Hematopoietic multipotent progenitor cell (in vitro differentiated cells): ENCODE results near the gene MRPL41. TPM values are rescaled to one million over a fixed set of nuclear protein-coding genes. Genes with fewer than 3 reads are reported as not detected.
A peak's percentile ranks its signal among the peaks of the same experiment; 100 is the strongest.
"Not testable (repeated sequence)": the region's sequence is repeated elsewhere in the genome, so short reads cannot be mapped to it uniquely, and the experiment has no call there.

Source experiments
- DNase-seq, 3 donors: peaks; one replicate each; pipeline ENCODE4 v3.0.0-alpha.2; 2011 to 2015; ENCODE audit warnings: low read depth in 2 of 3, low spot score in 2 of 3
- total RNA-seq: library from RNA; depleted of rRNA; stranded (reverse); fragments of >200 nt; gene quantifications from one replicate; pipeline ENCODE4 v1.2.3, GENCODE V29; 2012

Gene MRPL41
- total RNA-seq, 1 donor: 18.3 TPM

DNA sequence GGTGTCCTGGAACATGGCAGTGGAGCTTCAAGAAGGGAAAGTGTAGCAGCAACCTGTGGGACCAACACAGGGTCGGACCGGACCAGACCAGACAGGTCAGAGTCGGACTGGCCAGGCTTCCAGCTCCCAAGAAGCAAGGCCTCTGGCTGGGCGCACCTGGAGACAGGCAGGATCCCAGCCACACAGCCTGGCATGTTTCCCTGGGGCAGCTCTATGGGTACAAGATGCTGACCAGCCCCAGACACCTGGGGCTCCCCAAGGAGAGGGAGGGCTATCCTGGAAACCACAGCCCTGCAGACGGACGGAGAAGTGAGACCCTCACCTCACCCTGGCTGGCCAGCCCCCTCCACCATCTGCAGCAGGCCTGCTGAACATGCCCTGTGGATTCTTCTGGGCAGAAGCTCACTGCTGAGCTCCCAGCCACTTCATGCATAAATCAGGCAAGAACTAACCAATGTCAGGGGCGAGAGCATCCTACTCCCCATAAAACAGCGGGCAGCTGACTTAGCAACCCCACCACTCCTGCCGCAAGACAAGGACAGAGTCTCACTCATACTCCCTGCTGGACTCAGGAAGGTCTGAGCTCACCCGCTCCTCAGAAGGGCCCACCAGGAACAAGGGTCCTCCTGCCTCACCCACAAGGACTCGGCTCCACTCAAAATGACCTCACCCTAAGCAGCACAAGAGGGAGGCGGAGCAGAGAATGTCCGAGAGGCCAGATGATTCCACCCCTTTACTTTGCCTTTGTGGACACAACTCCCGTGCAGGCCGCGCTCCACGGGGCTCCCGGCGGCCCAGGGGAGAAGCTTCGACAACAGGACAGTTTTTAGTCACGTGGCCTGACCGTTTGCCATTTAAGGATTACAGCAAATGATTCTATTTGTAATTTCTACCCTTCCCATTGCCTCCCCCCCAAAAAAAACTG, 29.9 kb downstream of the MRPL41 start:
- DNase-seq: no peak

- peak in 1 of 3 donors; percentile 67 for DNase-seq
Observed at GRCh38 chr9:137582286-137582860, 30.7 kb downstream of the MRPL41 start.

- DNase-seq: no peak
Observed at GRCh38 chr9:137583347-137583746, 31.7 kb downstream of the MRPL41 start.

- no peak for DNase-seq
Observed at GRCh38 chr9:137583957-137584356, 32.3 kb downstream of the MRPL41 start.

DNA sequence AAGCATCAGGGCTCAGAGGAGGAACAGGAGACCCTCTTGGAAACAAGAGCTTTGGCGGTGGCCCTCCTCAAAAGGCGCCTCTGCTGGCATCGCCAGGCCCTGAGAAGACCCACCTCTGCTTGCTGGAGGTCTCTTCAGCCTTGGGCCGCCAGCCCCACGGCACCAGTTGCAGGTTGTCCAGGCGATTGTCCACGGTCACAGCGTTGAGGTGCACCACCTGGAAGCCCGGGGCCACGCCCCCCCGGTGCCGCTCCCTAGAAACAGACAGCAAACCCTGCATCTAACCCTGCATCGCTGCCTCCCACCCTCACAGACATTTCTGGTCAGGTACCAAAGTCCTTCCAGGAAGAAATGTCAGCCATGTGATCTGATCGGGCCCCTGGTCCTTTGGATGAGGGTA, 35.2 kb downstream of the MRPL41 start:
- DNase-seq: no peak

DNA sequence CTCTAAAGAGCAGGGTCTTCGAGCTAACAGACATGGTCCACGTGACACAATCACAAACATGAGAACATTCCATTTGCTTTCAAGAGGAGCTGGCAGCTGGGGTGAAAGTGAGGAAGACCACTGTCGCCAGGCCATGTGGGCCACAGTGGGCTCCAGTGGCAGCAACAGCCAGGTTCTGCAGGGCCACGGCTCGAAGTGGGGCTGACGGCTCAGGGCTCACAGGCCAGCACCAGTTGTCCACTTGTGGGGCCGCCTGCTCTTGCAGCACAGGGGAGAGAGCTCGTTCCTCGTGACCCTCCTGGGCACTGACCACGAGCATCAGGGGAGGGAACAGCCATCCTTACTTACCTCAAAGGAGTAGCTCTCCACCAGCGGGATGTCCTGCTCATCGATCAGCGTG, 36.6 kb downstream of the MRPL41 start:
- no peak for DNase-seq

DNA sequence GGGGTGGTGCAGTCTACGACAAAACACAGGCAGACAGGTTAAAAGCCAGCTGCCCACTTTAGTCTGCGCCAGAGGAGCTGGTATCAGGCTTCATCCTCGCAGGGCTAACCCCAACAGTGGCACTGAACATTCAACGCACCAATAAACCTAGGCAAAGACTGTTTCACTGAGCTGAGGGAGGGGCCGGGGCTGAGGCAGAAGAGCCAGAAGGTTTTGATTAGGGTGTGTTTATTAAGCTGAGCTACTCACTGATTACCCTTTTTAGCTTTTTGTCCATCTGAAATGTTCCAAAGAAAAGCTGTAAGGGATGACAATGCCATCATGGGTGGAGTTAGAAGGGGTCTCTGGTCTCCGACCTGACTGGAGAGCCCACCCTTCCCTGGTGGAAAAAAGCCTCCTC, 37.2 kb downstream of the MRPL41 start:
- no peak for DNase-seq

DNA sequence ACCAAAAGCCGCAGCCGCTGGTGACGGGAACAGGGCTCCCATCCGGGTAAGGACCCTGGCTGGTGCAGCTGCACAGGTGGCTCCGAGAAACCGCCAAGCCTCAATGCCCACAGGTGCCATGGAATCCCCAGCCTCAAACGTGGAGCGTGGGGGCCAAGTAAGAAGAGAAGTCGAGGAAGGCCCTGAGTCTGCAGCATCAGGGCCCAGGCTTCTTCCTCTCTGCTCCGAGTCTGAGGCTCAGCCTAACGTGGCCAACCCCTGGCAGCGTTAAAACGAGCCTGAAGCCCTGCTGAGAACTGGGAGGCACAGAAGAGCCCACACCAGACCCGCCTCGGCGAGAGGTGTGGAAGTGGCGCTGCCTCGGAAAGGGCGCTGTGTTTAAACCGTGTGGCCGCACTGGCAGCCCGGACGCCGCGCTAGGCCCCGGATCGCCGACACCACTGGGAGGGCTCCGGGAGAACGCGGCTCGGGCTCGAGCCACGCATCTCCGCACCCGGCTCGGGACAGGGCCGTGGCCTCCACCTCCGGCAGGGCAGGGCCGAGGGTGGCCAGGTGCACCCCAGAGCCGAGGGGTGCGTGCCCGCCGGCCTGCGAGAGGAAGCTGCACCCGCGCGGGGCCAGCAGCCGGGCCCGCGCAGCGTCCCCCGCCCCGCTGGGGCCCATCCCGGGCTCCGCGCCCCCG, 37.9 kb downstream of the MRPL41 start:
- no peak for DNase-seq

DNA sequence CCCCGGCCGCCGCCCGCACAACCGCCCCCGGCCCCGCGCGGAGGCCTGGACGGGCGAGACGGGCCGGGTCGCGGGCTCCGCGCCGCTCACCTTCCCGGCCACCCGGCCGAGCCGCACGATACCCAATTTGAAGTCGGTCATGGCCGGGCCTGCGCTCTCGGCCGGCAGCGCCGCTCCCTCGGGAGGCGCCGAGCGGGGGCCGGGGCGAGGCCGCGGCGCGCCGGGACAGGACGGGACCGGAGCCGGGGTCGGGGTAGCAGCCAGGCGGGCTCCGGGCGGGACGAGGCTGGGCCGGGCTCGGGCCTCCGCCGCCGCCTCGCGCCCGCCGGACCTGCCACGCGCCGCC, 38.4 kb downstream of the MRPL41 start:
- DNase-seq: no peak

DNA sequence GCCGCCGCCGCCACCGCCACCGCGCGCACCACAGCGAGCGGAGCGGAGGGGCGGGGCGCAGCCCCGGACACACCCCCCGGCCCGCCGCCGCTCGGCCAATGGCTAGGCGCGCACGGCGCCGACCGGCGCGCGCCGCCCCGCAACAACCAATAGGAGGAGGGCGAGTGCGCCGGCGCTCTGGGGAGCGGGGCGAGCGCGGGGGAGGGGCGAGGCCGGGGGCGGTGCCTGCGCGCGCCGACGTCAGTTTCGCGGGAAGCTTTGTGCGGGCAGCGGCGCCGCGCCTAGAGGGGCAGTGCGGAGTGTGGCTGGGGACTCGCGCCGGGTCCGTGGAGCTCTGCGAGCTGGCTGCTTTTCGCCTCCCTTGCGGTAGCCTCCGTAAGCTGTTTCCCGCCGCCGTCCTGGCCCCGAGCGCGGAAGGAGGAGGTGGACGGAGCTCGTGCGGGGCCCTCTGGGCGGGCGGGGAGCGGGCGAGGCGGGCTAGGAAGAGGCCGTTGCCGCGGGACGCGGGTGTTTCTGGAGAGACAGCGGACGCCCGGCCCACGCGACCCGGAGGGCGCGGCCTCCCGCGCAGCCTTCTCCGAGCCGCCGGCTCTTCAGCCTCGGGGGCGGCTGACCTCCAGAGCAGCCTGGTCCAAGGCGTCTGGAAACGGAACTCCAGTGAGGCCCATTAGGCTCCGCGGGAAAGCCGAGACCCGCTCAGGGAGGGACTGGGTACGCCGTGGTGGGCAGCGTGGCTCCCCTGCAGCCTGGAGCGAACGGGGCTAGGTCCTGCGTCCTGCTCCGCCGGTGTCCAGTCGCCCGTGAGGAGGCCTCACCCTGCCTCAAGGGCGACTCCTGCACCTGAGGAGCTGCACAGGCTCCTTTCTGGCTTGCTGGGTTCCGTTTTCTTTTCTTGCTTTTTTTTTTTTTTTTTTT, 39.0 kb downstream of the MRPL41 start, which contains the start of gene ZMYND19:
Gene ZMYND19, minus strand, starts transcription at position 44 of the 915 bp plus-strand sequence. CDS start 249 bp downstream, outside the sequence.
- peak; percentile 83 to 92 (median 89) for DNase-seq

GRCh38 chr9:137592767-137593166, 41.1 kb downstream of the MRPL41 start:
- DNase-seq: no peak

DNA sequence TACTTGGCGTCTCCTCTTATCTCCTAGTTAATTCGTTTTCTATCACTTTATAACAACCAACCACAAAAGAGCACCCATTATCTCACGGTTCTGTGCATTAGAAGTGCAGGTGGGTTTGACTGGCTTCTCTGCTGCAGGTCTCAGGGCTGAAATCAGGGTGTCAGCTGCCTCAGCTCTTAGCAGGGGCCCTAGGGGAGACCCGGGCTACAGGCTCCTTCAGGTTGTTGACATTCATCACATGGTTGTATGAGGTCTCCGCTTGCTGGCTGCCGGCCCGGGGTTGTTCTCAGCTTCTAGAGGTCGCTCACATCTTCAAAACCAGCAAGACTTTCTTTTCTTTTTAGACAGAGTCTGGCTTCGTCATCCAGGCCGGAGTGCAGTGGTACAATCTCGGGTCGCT, 41.5 kb downstream of the MRPL41 start:
- no peak for DNase-seq

GRCh38 chr9:137596577-137596976, 44.9 kb downstream of the MRPL41 start:
- DNase-seq: not testable (repeated sequence)

GRCh38 chr9:137598943-137599342, 47.3 kb downstream of the MRPL41 start:
- DNase-seq: no peak

Other genes starting within 250 kb of the MRPL41 start
- gene NRARP, start 249.6 kb upstream of the MRPL41 start, total RNA-seq: 5.1 TPM
- 28.3 TPM for gene EXD3, start 128.7 kb upstream of the MRPL41 start, total RNA-seq
- 4.6 TPM for gene NOXA1, start 128.5 kb upstream of the MRPL41 start, total RNA-seq
- gene ENTPD8, start 110.5 kb upstream of the MRPL41 start, total RNA-seq: 0.27 TPM
- 26.4 TPM for gene NSMF, start 92.5 kb upstream of the MRPL41 start, total RNA-seq
- gene PNPLA7, start 1.5 kb upstream of the MRPL41 start, total RNA-seq: 11.6 TPM
- 25.0 TPM for gene DPH7, start 27.0 kb downstream of the MRPL41 start, total RNA-seq
- 13.2 TPM for gene ZMYND19, start 38.6 kb downstream of the MRPL41 start, total RNA-seq
- 92.4 TPM for gene ARRDC1, start 53.8 kb downstream of the MRPL41 start, total RNA-seq
- 119 TPM for gene EHMT1, start 67.1 kb downstream of the MRPL41 start, total RNA-seq